Mammary epithelial cell (primary cell): ENCODE measurements around the gene EXD3.
"Not testable (repeated sequence)": the region's sequence is repeated elsewhere in the genome, so short reads cannot be mapped to it uniquely, and the experiment has no call there.

ENCODE experiments used
- EZH2 ChIP-seq: IDR thresholded peaks from 2 replicates; pipeline ENCODE4 v1.6.1; 2012; ENCODE audit warnings: low read length, inconsistent platforms, borderline replicate concordance
- TF ChIP-seq, protein P1 (sequence below), 2 donors: IDR thresholded peaks in 1 of 2; conservative IDR thresholded peaks in 1 of 2; 2 replicates each; pipeline ENCODE4 v1.5.1; 2011 to 2012; ENCODE audit warnings: inconsistent platforms in 2 of 2, low read length in 2 of 2, mild to moderate bottlenecking in 2 of 2, control low read depth in 1 of 2, low read depth in 1 of 2; ENCODE audit not compliant: insufficient read depth in 1 of 2; ENCODE audit errors: extremely low read depth in 1 of 2

GRCh38 chr9:137339908-137340462 lies 83.0 kb downstream of the EXD3 start:
- TF ChIP-seq, protein P1, sequence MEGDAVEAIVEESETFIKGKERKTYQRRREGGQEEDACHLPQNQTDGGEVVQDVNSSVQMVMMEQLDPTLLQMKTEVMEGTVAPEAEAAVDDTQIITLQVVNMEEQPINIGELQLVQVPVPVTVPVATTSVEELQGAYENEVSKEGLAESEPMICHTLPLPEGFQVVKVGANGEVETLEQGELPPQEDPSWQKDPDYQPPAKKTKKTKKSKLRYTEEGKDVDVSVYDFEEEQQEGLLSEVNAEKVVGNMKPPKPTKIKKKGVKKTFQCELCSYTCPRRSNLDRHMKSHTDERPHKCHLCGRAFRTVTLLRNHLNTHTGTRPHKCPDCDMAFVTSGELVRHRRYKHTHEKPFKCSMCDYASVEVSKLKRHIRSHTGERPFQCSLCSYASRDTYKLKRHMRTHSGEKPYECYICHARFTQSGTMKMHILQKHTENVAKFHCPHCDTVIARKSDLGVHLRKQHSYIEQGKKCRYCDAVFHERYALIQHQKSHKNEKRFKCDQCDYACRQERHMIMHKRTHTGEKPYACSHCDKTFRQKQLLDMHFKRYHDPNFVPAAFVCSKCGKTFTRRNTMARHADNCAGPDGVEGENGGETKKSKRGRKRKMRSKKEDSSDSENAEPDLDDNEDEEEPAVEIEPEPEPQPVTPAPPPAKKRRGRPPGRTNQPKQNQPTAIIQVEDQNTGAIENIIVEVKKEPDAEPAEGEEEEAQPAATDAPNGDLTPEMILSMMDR (conservative IDR thresholded peaks at IDR 0.05 in 1 of 2, IDR thresholded peaks at IDR 0.05 in 1 of 2; ENCODE audit: extremely low read depth in 1 of 2, insufficient read depth in 1 of 2, low read depth in 1 of 2, low read length in 2 of 2) = not testable (repeated sequence)
- TF ChIP-seq EZH2 = not testable (repeated sequence)
